Fibroblast of lung (primary cell): ENCODE results near the gene DGKG. TPM values are rescaled to one million over a fixed set of nuclear protein-coding genes. Genes with fewer than 3 reads are reported as not detected.

ENCODE experiments used
- DNase-seq, 2 donors: peaks; one replicate each; pipeline versions ENCODE4 v3.0.0 to v3.0.0-alpha.2; 2010; ENCODE audit warnings: low read depth in 2 of 2
- H2AFZ ChIP-seq: 2 replicates; pipeline ENCODE4 v1.5.1; 2012; ENCODE audit warnings: low read length, control low read depth, inconsistent platforms
- H3K27ac ChIP-seq: 2 replicates; pipeline ENCODE4 v1.5.1; 2011; ENCODE audit warnings: low read length, control low read depth; ENCODE audit not compliant: insufficient read depth
- H3K27me3 ChIP-seq: 2 replicates; pipeline ENCODE4 v1.5.1; 2011; ENCODE audit warnings: mild to moderate bottlenecking, low read length; ENCODE audit not compliant: control insufficient read depth, insufficient read depth
- H3K36me3 ChIP-seq: 2 replicates; pipeline ENCODE4 v1.5.1; 2011; ENCODE audit warnings: low read length; ENCODE audit not compliant: control insufficient read depth, insufficient read depth
- H3K4me1 ChIP-seq: 2 replicates; pipeline ENCODE4 v1.5.1; 2011; ENCODE audit warnings: low read length; ENCODE audit not compliant: control insufficient read depth, insufficient read depth; ENCODE audit errors: extremely low read depth
- H3K4me2 ChIP-seq: 2 replicates; pipeline ENCODE4 v1.5.1; 2011; ENCODE audit warnings: low read length, control low read depth; ENCODE audit not compliant: insufficient read depth; ENCODE audit errors: extremely low read depth
- H3K4me3 ChIP-seq, 4 experiments: fragments of 200-600 bp in 1 of 4; sonication (generic) in 1 of 4; replicated peaks in 1 of 4; 2 replicates each; pipeline ENCODE4 v1.5.1; 2011 to 2016; ENCODE audit warnings: low read length in 4 of 4, low read depth in 3 of 4, mild to moderate bottlenecking in 3 of 4, control low read depth in 2 of 4, inconsistent platforms in 1 of 4, mixed read lengths in 1 of 4; ENCODE audit not compliant: insufficient read depth in 1 of 4; ENCODE audit errors: control extremely low read depth in 1 of 4
- H3K79me2 ChIP-seq: 2 replicates; pipeline ENCODE4 v1.5.1; 2012; ENCODE audit warnings: mild to moderate bottlenecking, low read length, inconsistent platforms; ENCODE audit not compliant: control insufficient read depth, insufficient read depth
- H3K9ac ChIP-seq: 2 replicates; pipeline ENCODE4 v1.5.1; 2011; ENCODE audit warnings: mild to moderate bottlenecking, low read length, control low read depth; ENCODE audit not compliant: insufficient read depth
- H3K9me3 ChIP-seq: 2 replicates; pipeline ENCODE4 v1.5.1; 2012; ENCODE audit warnings: low read depth, low read length; ENCODE audit not compliant: control insufficient read depth, insufficient read depth
- H4K20me1 ChIP-seq: 2 replicates; pipeline ENCODE4 v1.5.1; 2011; ENCODE audit warnings: low read length; ENCODE audit not compliant: control insufficient read depth, insufficient read depth; ENCODE audit errors: extremely low read depth
- CTCF ChIP-seq, 2 donors: IDR thresholded peaks in 1 of 2; conservative IDR thresholded peaks in 1 of 2; 1 replicate in 1 of 2; 2 replicates in 1 of 2; pipeline ENCODE4 v1.5.1; 2011 to 2012; ENCODE audit warnings: low read length in 2 of 2, control low read depth in 1 of 2, inconsistent platforms in 1 of 2, low read depth in 1 of 2, mild to moderate bottlenecking in 1 of 2
- EZH2 ChIP-seq: IDR thresholded peaks from 2 replicates; pipeline ENCODE4 v1.5.1; 2012; ENCODE audit warnings: low read length, control low read depth, mild to moderate bottlenecking; ENCODE audit errors: missing control alignments
- polyA plus RNA-seq, 2 donors: library from polyadenylated mRNA; depleted of rRNA in 1 of 2; stranded (reverse) in 1 of 2; unstranded in 1 of 2; fragments of >200 nt; gene quantifications; 2 replicates each; pipeline ENCODE4 v1.2.1, GENCODE V29; 2011 to 2012; ENCODE audit warnings: missing spikeins in 1 of 2
- total RNA-seq: library from RNA; depleted of rRNA; stranded (reverse); fragments of >200 nt; gene quantifications from 2 replicates; pipeline ENCODE4 v1.2.1, GENCODE V29; 2014

The DGKG gene
- total and polyA plus RNA-seq, 2 donors (not counting 1 experiment from before 2014, with no cell fraction given): 3.7 to 4.8 TPM

- peak in 1 of 2 donors; percentile 49 for DNase-seq
- H3K27me3 ChIP-seq: no peaks in the 10 kb centered on the region
- no peaks in the 10 kb centered on the region for H3K36me3 ChIP-seq
These were observed 219.6 kb downstream of the DGKG start for GRCh38 chr3:186142393-186142932.

GRCh38 chr3:186141790-186142189, 220.2 kb downstream of the DGKG start:
- H3K4me3 ChIP-seq: no peak overlapping the region
- no peak overlapping the region for H3K4me2 ChIP-seq
- H3K27ac ChIP-seq: no peak overlapping the region
- no peaks in the 10 kb centered on the region for H3K36me3 ChIP-seq
- no peaks in the 10 kb centered on the region for H3K4me1 ChIP-seq
- no peak overlapping the region for H2AFZ ChIP-seq
- no peaks in the 10 kb centered on the region for H3K27me3 ChIP-seq
- no peak for DNase-seq
- TF ChIP-seq CTCF (conservative IDR thresholded peaks at IDR 0.05 in 1 of 2, IDR thresholded peaks at IDR 0.05 in 1 of 2; ENCODE audit: low read depth in 1 of 2, low read length in 2 of 2) (no peak), EZH2 (no peak)
- H3K9ac ChIP-seq: no peak overlapping the region
- H3K9me3 ChIP-seq: no peaks in the 10 kb centered on the region
- H3K79me2 ChIP-seq: no peaks in the 10 kb centered on the region
- H4K20me1 ChIP-seq: no peaks in the 10 kb centered on the region

More at GRCh38 chr3:186142393-186142932, 219.6 kb downstream of the DGKG start:
- Histone ChIP-seq H3K9me3 (no peaks in the 10 kb centered on the region), H3K79me2 (no peaks in the 10 kb centered on the region), H4K20me1 (no peaks in the 10 kb centered on the region), H2AFZ (no peak overlapping the region), H3K4me3 (no peak overlapping the region), H3K27ac (no peak overlapping the region), H3K4me2 (no peak overlapping the region), H3K4me1 (no peaks in the 10 kb centered on the region), H3K9ac (no peak overlapping the region)
- TF ChIP-seq EZH2 (no peak), CTCF (conservative IDR thresholded peaks at IDR 0.05 in 1 of 2, IDR thresholded peaks at IDR 0.05 in 1 of 2; ENCODE audit: low read depth in 1 of 2, low read length in 2 of 2) (no peak)

GRCh38 chr3:186138272-186138981, 223.6 kb downstream of the DGKG start:
- TF ChIP-seq EZH2: no peak
- Histone ChIP-seq H4K20me1 (no peaks in the 10 kb centered on the region), H3K79me2 (no peaks in the 10 kb centered on the region), H3K9me3 (no peaks in the 10 kb centered on the region), H3K4me2 (no peak overlapping the region), H3K36me3 (no peaks in the 10 kb centered on the region), H3K4me3 (no peak overlapping the region), H3K27ac (no peak overlapping the region), H3K27me3 (no peaks in the 10 kb centered on the region), H3K9ac (no peak overlapping the region), H2AFZ (no peak overlapping the region), H3K4me1 (no peaks in the 10 kb centered on the region)
- no peak for DNase-seq
